ENCODE data around the gene IQGAP1. TPM values are rescaled to one million over a fixed set of nuclear protein-coding genes. Genes with fewer than 3 reads are reported as not detected.

The IQGAP1 gene
- total and polyA plus RNA-seq, 9 of the 15 experiments (the other 6 are each of a cell fraction or from before 2014, with no cell fraction given): 37.6 to 143 (median 77.7) TPM

- FAIRE-seq: no peak
- Histone ChIP-seq H3K36me3 (ENCODE audit: control insufficient read depth, insufficient read depth, low read length) (no peaks in the 10 kb centered on the region), H3K9me3 (replicated peaks; ENCODE audit: control insufficient read depth, insufficient read depth, low read depth, low read length) (no peaks in the 10 kb centered on the region), H3K4me3 (no peak overlapping the region), H4K20me1 (replicated peaks; ENCODE audit: control insufficient read depth, insufficient read depth, low read length) (no peaks in the 10 kb centered on the region), H3K4me2 (ENCODE audit: insufficient read depth, low read length) (no peak overlapping the region), H3K79me2 (ENCODE audit: control insufficient read depth, insufficient read depth, low read length) (peaks cover 4% of the 10 kb centered on the region; the same call in 1 of the 3 replicates), H2AFZ (ENCODE audit: low read depth, low read length) (no peak overlapping the region), H3K9ac (ENCODE audit: insufficient read depth in 1 of 2, low read depth in 2 of 2, low read length in 2 of 2) (no peak overlapping the region), H3K4me1 (replicated peaks in 1 of 2; ENCODE audit: control insufficient read depth in 2 of 2, insufficient read depth in 2 of 2, low read length in 2 of 2) (peaks cover 3 to 13% of the 10 kb centered on the region in 2 experiments; a peak in 4 of 5 replicates), H3K27me3 (ENCODE audit: control insufficient read depth in 2 of 2, insufficient read depth in 2 of 2, low read length in 2 of 2) (no peaks in the 10 kb centered on the region), H3K9me1 (ENCODE audit: control insufficient read depth, insufficient read depth, low read length) (no peaks in the 10 kb centered on the region), H3K27ac (ENCODE audit: extremely low read depth, low read depth, low read length) (no peak overlapping the region)
- WGBS (ENCODE audit: insufficient coverage, low coverage, missing lambda C conversion rate): 61% methylated on average over 16 of the region's 21 CpGs
- in situ Hi-C loops (cut with MboI): no loop called here
- no peak for DNase-seq (ENCODE audit: extremely low read depth in 1 of 4, low spot score in 3 of 4)
- intact Hi-C loops (cut with micrococcal nuclease): no loop called here
- CTCF ChIA-PET (ENCODE audit: low intra/inter-chr PET ratio): no interaction called here
- BruUV-seq (replicated peaks): no TSS peak
- POLR2A ChIA-PET: no interaction called here
- TF ChIP-seq XRCC3 (IDR thresholded peaks at IDR 0.05) (no peak), POLR2A (conservative IDR thresholded peaks at IDR 0.05) (no peak), DPF2 (IDR thresholded peaks at IDR 0.05) (no peak), SLC30A9 (CRISPR knock-in tag; IDR thresholded peaks at IDR 0.05) (no peak), ASH1L (IDR thresholded peaks at IDR 0.05; ENCODE audit: borderline replicate concordance, low read depth, partially characterized antibody) (no peak), CBFA2T3 (IDR thresholded peaks at IDR 0.05) (no peak), MBD2 (IDR thresholded peaks at IDR 0.05; ENCODE audit: borderline replicate concordance, low read depth) (no peak), E2F1 (CRISPR knock-in tag; IDR thresholded peaks at IDR 0.05) (no peak), TAF9B (IDR thresholded peaks at IDR 0.05; ENCODE audit: partially characterized antibody) (no peak)
- ATAC-seq: no peak
Measured at GRCh38 chr15:90349072-90349471, 39.0 kb upstream of the IQGAP1 start.
